Esophagus muscularis mucosa (tissue), 3 donors: ENCODE measurements around the gene INIP.

Source experiments
- CTCF ChIP-seq, 3 experiments: fragments of 200-600 bp in 2 of 3; fragments of 450-650 bp in 1 of 3; sonication (generic) in 2 of 3; IDR thresholded peaks; one replicate each; pipeline ENCODE4 v1.5.1; 2017 to 2019; ENCODE audit warnings: antibody characterized with exemption in 3 of 3, mild to moderate bottlenecking in 2 of 3, moderate library complexity in 1 of 3
- EP300 ChIP-seq: sonication (generic); formaldehyde crosslinking; IDR thresholded peaks from one replicate; pipeline ENCODE4 v1.6.1; 2017; ENCODE audit warnings: antibody characterized with exemption

GRCh38 chr9:112712678-112713077 lies 5.2 kb downstream of the INIP start:
- no peak for TF ChIP-seq CTCF (IDR thresholded peaks at IDR 0.05)
- TF ChIP-seq EP300, result no peak
